SK-N-SH (cell line): ENCODE data around the gene PAX3. TPM values are rescaled to one million over a fixed set of nuclear protein-coding genes. Genes with fewer than 3 reads are reported as not detected.

ENCODE experiments used
- CTCF ChIA-PET: fragments of 300-600, 350-600 bp; formaldehyde crosslinking; extraction: SDS; loops from one replicate; lab custom pipeline; 2021; lab: Yijun Ruan, JAX
- POLR2A ChIA-PET: fragments of 350-600 bp; sonication (Branson Sonifier 250); formaldehyde crosslinking; extraction: SDS; loops from one replicate; lab custom pipeline; 2020; ENCODE audit warnings: antibody characterized with exemption, inconsistent platforms; lab: Yijun Ruan, JAX
- DNase-seq: peaks from one replicate; pipeline ENCODE4 v3.0.0; 2012
- H2AFZ ChIP-seq: fragments of 200-600 bp; sonication (generic); 2 replicates; pipeline ENCODE4 v1.8.1; 2016; ENCODE audit warnings: antibody characterized with exemption, mild to moderate bottlenecking, low read depth
- H3F3A ChIP-seq: fragments of 200-600 bp; sonication (generic); replicated peaks from 2 replicates; pipeline ENCODE3; 2016; ENCODE audit warnings: antibody characterized with exemption, mild to moderate bottlenecking; ENCODE audit not compliant: insufficient read depth
- H3K27ac ChIP-seq, 2 experiments: fragments of 200-500 bp in 1 of 2; fragments of 200-600 bp in 1 of 2; sonication (Bioruptor generic) in 1 of 2; sonication (generic), shearing (Covaris generic) in 1 of 2; 2 replicates each; pipeline versions ENCODE4 v1.5.1 to v1.6.1; 2014 to 2016; ENCODE audit warnings: low read depth in 2 of 2, inconsistent platforms in 1 of 2, low read length in 1 of 2, mild to moderate bottlenecking in 1 of 2, mixed read lengths in 1 of 2
- H3K27me3 ChIP-seq: fragments of 200-600 bp; sonication (generic), shearing (Covaris generic); 2 replicates; pipeline ENCODE4 v1.6.1; 2016; ENCODE audit warnings: mixed run types; ENCODE audit not compliant: insufficient read depth
- H3K36me3 ChIP-seq, 2 experiments: fragments of 200-500 bp in 1 of 2; fragments of 200-600 bp in 1 of 2; sonication (Bioruptor generic) in 1 of 2; sonication (generic) in 1 of 2; replicated peaks in 1 of 2; 2 replicates each; pipeline versions ENCODE3 to v1.5.1; 2014 to 2016; ENCODE audit warnings: low read length in 1 of 2, mild to moderate bottlenecking in 1 of 2; ENCODE audit not compliant: insufficient read depth in 2 of 2, control insufficient read depth in 1 of 2
- H3K4me1 ChIP-seq, 2 experiments: fragments of 200-500 bp in 1 of 2; fragments of 200-600 bp in 1 of 2; sonication (Bioruptor generic) in 1 of 2; sonication (generic), shearing (Covaris generic) in 1 of 2; 2 replicates each; pipeline versions ENCODE4 v1.5.1 to v1.6.1; 2014 to 2016; ENCODE audit warnings: low read depth in 1 of 2, low read length in 1 of 2, mixed run types in 1 of 2; ENCODE audit not compliant: insufficient read depth in 2 of 2, control insufficient read depth in 1 of 2
- H3K4me2 ChIP-seq: fragments of 200-600 bp; sonication (generic), shearing (Covaris generic); 2 replicates; pipeline ENCODE4 v1.6.1; 2017; ENCODE audit warnings: mixed run types
- H3K4me3 ChIP-seq, 2 experiments: fragments of 200-500 bp in 1 of 2; fragments of 200-600 bp in 1 of 2; sonication (Bioruptor generic) in 1 of 2; sonication (generic), shearing (Covaris generic) in 1 of 2; 2 replicates each; pipeline versions ENCODE4 v1.5.1 to v1.8.1; 2014 to 2016; ENCODE audit warnings: low read depth in 2 of 2, inconsistent platforms in 1 of 2, low read length in 1 of 2, mild to moderate bottlenecking in 1 of 2, mixed read lengths in 1 of 2, moderate library complexity in 1 of 2
- H3K79me2 ChIP-seq: fragments of 200-600 bp; sonication (generic); 2 replicates; pipeline ENCODE4 v1.8.1; 2017; ENCODE audit warnings: mild to moderate bottlenecking; ENCODE audit not compliant: insufficient read depth
- H3K9ac ChIP-seq: fragments of 200-600 bp; sonication (generic); 2 replicates; pipeline ENCODE4 v1.6.1; 2017; ENCODE audit warnings: mixed run types
- H3K9me2 ChIP-seq: fragments of 200-600 bp; sonication (generic); 2 replicates; pipeline ENCODE4 v1.6.1; 2017; ENCODE audit warnings: mixed run types
- H3K9me3 ChIP-seq: fragments of 200-600 bp; sonication (generic); 2 replicates; pipeline ENCODE4 v1.6.1; 2017; ENCODE audit warnings: mixed run types, mild to moderate bottlenecking, moderate library complexity
- H4K20me1 ChIP-seq: fragments of 200-600 bp; sonication (generic); 2 replicates; pipeline ENCODE4 v1.6.1; 2017; ENCODE audit warnings: mild to moderate bottlenecking, mixed run types; ENCODE audit not compliant: insufficient read depth
- CHD2 ChIP-seq: fragments of 150-350 bp; IDR thresholded peaks from 2 replicates; pipeline ENCODE4 v1.6.1; 2018; ENCODE audit warnings: low read length; ENCODE audit not compliant: partially characterized antibody
- EZH2phosphoT487 ChIP-seq: fragments of 200-600 bp; sonication (generic); IDR thresholded peaks from 2 replicates; pipeline ENCODE4 v1.6.1; 2017; ENCODE audit warnings: low read depth, mixed run types, mild to moderate bottlenecking, antibody characterized with exemption, moderate library complexity, borderline replicate concordance
- FOSL2 ChIP-seq: IDR thresholded peaks from 2 replicates; pipeline ENCODE4 v1.4.0; 2012; ENCODE audit warnings: low read depth, mild to moderate bottlenecking, moderate library complexity, borderline replicate concordance
- FOXJ3 ChIP-seq: sonication (generic); formaldehyde crosslinking; IDR thresholded peaks from 2 replicates; pipeline ENCODE4 v1.5.1; 2020; ENCODE audit warnings: mild to moderate bottlenecking, missing genetic modification reagents
- FOXM1 ChIP-seq: IDR thresholded peaks from 2 replicates; pipeline ENCODE4 v1.4.0; 2012; ENCODE audit warnings: low read depth, mild to moderate bottlenecking
- JUND ChIP-seq: IDR thresholded peaks from 2 replicates; pipeline ENCODE4 v1.4.0; 2012
- RAD21 ChIP-seq: IDR thresholded peaks from 2 replicates; pipeline ENCODE4 v1.6.1; 2012; ENCODE audit warnings: mild to moderate bottlenecking, low read length
- RFX5 ChIP-seq: IDR thresholded peaks from 2 replicates; pipeline ENCODE4 v1.6.1; 2012; ENCODE audit warnings: mild to moderate bottlenecking, improper control_type of control experiment, low read length
- RXRA ChIP-seq: IDR thresholded peaks from 2 replicates; pipeline ENCODE4 v1.4.0; 2012; ENCODE audit warnings: low read depth, mild to moderate bottlenecking, borderline replicate concordance
- SMC3 ChIP-seq: IDR thresholded peaks from 2 replicates; pipeline ENCODE4 v1.6.1; 2012; ENCODE audit warnings: low read depth, low read length, improper control_type of control experiment
- TAF1 ChIP-seq: IDR thresholded peaks from 2 replicates; pipeline ENCODE4 v1.6.1; 2012; ENCODE audit warnings: low read depth, mild to moderate bottlenecking, low read length, moderate library complexity, borderline replicate concordance
- TCF12 ChIP-seq: IDR thresholded peaks from 2 replicates; pipeline ENCODE4 v1.4.0; 2012
- TEAD4 ChIP-seq: IDR thresholded peaks from 2 replicates; pipeline ENCODE4 v1.4.0; 2012; ENCODE audit warnings: mild to moderate bottlenecking, borderline replicate concordance; ENCODE audit not compliant: insufficient read depth
- YY1 ChIP-seq: IDR thresholded peaks from 2 replicates; pipeline ENCODE4 v1.4.0; 2012; ENCODE audit warnings: low read depth, mild to moderate bottlenecking
- WGBS: methylation state at CpG from one replicate; pipeline ENCODE4 v1.1.6; 2017; ENCODE audit warnings: low lambda C conversion rate; 5-methylcytosine and 5-hydroxymethylcytosine counted together
- polyA plus RNA-seq, 3 experiments: library from polyadenylated mRNA; depleted of rRNA; stranded (reverse); fragments of >200 nt; gene quantifications; 2 replicates each; pipeline ENCODE4 v1.2.3, GENCODE V29; 2012
- TF ChIP-seq, protein P1 (sequence below): IDR thresholded peaks from 2 replicates; pipeline ENCODE4 v1.4.0; 2012; ENCODE audit warnings: low read depth, borderline replicate concordance
- TF ChIP-seq, protein P2 (sequence below): IDR thresholded peaks from 2 replicates; pipeline ENCODE4 v1.6.1; 2012; ENCODE audit warnings: mild to moderate bottlenecking, low read depth, low read length, moderate library complexity

The PAX3 gene
- polyA plus RNA-seq, 1 of the 3 experiments (the other 2 are of a cell fraction) = not detected

DNA sequence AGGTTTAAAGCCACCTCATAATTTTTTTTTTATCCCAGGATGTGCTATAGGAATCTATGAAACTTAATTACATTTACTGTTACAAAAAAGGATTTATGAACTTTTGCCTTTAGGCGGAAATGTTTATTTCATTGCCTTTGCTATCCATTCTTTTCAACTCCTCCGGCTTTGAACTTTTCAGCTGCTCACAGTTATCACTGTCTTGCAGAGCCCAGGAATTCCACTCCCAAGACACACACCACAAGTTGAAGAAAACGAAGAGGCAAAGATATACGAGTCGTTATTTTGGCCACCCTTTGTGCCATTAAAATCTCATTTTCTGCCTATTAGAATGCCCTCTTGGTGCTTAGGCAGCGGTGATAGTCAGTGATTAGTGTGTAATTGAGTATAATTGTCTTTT, 80.0 kb downstream of the PAX3 start:
- no peaks in the 10 kb centered on the region for H3F3A ChIP-seq
- no peak overlapping the region for H2AFZ ChIP-seq
- H4K20me1 ChIP-seq = no peaks in the 10 kb centered on the region
- H3K79me2 ChIP-seq = no peaks in the 10 kb centered on the region
- H3K36me3 ChIP-seq = no peaks in the 10 kb centered on the region
- DNase-seq = no peak
- H3K27ac ChIP-seq = no peak overlapping the region
- no peaks in the 10 kb centered on the region for H3K9me2 ChIP-seq
- H3K4me2 ChIP-seq = no peak overlapping the region
- no peaks in the 10 kb centered on the region for H3K9me3 ChIP-seq
- no peaks in the 10 kb centered on the region for H3K4me1 ChIP-seq
- WGBS = 2% methylated on average over 6 of the region's 6 CpGs
- POLR2A ChIA-PET = no interaction called here
- no peak overlapping the region for H3K4me3 ChIP-seq
- no peaks in the 10 kb centered on the region for H3K27me3 ChIP-seq
- CTCF ChIA-PET = no interaction called here
- no peak overlapping the region for H3K9ac ChIP-seq
- TF ChIP-seq YY1 (no peak), FOXM1 (no peak)

DNA sequence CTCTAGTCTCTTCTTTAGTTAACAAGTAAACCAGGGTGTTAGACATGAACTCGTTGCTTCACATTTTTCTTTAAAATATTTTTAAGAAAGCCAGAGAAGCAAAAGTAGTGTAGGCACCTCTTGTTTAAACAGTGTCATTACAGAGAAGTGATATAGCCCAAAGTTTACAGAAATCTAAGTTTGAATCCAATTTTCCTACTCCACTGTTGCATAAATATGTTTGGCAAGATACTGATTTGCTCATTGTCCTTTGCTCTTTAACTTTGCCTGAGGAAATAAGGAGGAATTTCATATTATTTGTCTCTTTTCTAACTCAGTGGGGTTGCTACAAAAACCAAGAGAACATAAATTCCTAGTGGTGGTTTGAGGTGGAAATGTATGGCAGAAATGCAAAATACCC, 81.1 kb downstream of the PAX3 start:
- H3K9me3 ChIP-seq = no peaks in the 10 kb centered on the region
- H3K36me3 ChIP-seq = no peaks in the 10 kb centered on the region
- H3F3A ChIP-seq = no peaks in the 10 kb centered on the region
- TF ChIP-seq TAF1 (no peak), CHD2 (no peak), TCF12 (no peak), SMC3 (no peak), JUND (no peak), RAD21 (no peak), RXRA (no peak), EZH2phosphoT487 (no peak), FOXJ3 (no peak), RFX5 (no peak), TEAD4 (no peak), YY1 (no peak), FOSL2 (no peak)
- TF ChIP-seq, protein P1, sequence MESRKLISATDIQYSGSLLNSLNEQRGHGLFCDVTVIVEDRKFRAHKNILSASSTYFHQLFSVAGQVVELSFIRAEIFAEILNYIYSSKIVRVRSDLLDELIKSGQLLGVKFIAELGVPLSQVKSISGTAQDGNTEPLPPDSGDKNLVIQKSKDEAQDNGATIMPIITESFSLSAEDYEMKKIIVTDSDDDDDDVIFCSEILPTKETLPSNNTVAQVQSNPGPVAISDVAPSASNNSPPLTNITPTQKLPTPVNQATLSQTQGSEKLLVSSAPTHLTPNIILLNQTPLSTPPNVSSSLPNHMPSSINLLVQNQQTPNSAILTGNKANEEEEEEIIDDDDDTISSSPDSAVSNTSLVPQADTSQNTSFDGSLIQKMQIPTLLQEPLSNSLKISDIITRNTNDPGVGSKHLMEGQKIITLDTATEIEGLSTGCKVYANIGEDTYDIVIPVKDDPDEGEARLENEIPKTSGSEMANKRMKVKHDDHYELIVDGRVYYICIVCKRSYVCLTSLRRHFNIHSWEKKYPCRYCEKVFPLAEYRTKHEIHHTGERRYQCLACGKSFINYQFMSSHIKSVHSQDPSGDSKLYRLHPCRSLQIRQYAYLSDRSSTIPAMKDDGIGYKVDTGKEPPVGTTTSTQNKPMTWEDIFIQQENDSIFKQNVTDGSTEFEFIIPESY = no peak
- TF ChIP-seq, protein P2, sequence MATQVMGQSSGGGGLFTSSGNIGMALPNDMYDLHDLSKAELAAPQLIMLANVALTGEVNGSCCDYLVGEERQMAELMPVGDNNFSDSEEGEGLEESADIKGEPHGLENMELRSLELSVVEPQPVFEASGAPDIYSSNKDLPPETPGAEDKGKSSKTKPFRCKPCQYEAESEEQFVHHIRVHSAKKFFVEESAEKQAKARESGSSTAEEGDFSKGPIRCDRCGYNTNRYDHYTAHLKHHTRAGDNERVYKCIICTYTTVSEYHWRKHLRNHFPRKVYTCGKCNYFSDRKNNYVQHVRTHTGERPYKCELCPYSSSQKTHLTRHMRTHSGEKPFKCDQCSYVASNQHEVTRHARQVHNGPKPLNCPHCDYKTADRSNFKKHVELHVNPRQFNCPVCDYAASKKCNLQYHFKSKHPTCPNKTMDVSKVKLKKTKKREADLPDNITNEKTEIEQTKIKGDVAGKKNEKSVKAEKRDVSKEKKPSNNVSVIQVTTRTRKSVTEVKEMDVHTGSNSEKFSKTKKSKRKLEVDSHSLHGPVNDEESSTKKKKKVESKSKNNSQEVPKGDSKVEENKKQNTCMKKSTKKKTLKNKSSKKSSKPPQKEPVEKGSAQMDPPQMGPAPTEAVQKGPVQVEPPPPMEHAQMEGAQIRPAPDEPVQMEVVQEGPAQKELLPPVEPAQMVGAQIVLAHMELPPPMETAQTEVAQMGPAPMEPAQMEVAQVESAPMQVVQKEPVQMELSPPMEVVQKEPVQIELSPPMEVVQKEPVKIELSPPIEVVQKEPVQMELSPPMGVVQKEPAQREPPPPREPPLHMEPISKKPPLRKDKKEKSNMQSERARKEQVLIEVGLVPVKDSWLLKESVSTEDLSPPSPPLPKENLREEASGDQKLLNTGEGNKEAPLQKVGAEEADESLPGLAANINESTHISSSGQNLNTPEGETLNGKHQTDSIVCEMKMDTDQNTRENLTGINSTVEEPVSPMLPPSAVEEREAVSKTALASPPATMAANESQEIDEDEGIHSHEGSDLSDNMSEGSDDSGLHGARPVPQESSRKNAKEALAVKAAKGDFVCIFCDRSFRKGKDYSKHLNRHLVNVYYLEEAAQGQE = no peak
- H3K9ac ChIP-seq = no peak overlapping the region
- no peaks in the 10 kb centered on the region for H3K9me2 ChIP-seq
- H3K79me2 ChIP-seq = no peaks in the 10 kb centered on the region
- no peaks in the 10 kb centered on the region for H3K4me1 ChIP-seq
- ChIA-PET POLR2A (no interaction called here), CTCF (no interaction called here)
- H3K4me3 ChIP-seq = no peak overlapping the region
- no peaks in the 10 kb centered on the region for H4K20me1 ChIP-seq
- H3K27me3 ChIP-seq = no peaks in the 10 kb centered on the region
- no peak overlapping the region for H3K27ac ChIP-seq
- no peak for DNase-seq
- no peak overlapping the region for H2AFZ ChIP-seq
- H3K4me2 ChIP-seq = no peak overlapping the region
- 0% methylated on average over 1 of the region's 1 CpG for WGBS
